ENCODE data around the gene RASAL2.
A peak's percentile ranks its signal among the peaks of the same experiment; 100 is the strongest.
"Not testable (repeated sequence)": the region's sequence is repeated elsewhere in the genome, so short reads cannot be mapped to it uniquely, and the experiment has no call there.

Gene RASAL2

DNA sequence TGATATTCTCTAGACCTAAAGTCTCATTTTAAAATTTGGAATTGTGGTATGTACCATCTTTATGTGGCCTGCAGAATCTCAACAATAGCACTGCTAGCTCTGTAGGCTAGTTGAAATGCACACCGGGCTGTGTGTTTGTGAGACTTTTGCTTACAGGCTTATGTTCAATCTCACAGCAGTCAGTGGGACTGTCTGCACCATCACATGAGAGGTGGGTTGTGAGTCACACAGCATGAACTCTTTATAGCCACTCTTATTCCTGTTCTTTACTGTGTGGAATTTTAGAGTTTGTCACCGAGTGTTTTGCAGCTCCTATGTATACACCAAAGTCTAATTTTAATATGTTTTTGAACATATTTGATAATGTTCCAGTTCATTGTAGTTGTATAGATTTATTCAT is 74.6 kb downstream of the RASAL2 start:
- DNase-seq = no peak

DNA sequence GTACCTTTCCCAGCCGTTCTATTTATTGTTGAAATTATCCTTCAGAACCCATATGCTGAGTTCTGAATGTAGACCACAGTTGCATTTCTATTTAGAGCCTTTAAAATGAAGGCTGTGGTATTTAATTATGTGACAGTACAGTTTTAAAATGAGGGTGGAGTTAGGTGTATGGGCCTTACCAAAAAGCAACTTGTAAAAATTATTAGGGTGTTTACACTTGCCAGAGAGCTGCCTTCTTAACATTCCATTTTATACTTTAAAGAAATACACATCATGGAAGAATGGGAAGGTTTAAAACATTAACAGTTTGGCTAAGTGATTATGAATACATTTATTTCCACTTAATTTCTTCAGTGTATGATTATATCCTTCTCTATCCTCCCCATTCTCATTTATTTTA is 75.7 kb downstream of the RASAL2 start:
- no peak for DNase-seq

- DNase-seq = no peak
Measured at GRCh38 chr1:178172939-178173338, 79.0 kb downstream of the RASAL2 start.

DNA sequence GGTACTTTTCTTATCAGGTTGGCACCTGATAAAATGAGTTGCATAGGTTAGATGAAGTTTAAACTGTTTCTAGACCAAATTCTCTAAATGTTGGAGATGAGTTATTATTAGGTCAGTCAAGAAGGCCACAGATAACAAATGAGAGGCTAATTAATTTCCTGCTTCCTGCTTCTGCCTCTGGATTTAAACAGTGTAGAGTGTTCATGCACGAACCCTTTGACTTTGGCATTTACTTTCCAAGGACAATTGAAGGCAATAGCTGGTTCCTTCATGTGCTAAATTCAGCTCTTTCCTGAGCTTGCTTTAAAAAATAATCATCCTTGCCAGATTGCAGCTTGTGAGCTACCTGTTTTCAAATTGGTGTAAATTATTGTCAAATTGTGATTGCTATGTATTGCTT is 80.6 kb downstream of the RASAL2 start:
- DNase-seq = no peak

GRCh38 chr1:178180405-178180804 is 86.5 kb downstream of the RASAL2 start:
- DNase-seq = no peak

GRCh38 chr1:178183796-178184195 is 89.9 kb downstream of the RASAL2 start:
- no peak for DNase-seq

- DNase-seq = peak; percentile 36
Measured at GRCh38 chr1:178188306-178188705, 94.4 kb downstream of the RASAL2 start.

GRCh38 chr1:178189814-178190213 is 95.9 kb downstream of the RASAL2 start:
- DNase-seq = peak; percentile 69

- no peak for DNase-seq
Measured at GRCh38 chr1:178190881-178191280, 97.0 kb downstream of the RASAL2 start.

DNA sequence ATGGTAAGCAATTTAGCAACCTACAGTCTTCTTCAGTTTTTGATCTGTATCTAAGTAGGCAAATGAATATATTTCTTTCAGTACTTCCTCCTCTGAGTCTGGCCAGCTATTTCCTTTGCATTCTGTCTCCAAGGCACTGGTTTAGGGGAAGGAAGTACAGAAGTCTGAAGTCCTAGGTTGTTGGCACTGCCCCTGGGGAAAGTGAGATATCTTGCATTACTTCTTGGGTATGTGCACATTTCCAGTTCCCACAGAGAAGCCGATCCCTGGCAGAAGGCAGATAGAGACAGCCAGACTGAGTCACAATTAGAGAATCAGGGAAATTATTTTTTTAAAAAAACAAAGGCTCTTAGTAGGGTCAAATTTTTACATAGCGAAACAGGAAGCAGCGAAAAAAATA is 98.8 kb downstream of the RASAL2 start:
- DNase-seq = peak; percentile 61

- no peak for DNase-seq
Measured at GRCh38 chr1:178196631-178197030, 102.7 kb downstream of the RASAL2 start.

DNA sequence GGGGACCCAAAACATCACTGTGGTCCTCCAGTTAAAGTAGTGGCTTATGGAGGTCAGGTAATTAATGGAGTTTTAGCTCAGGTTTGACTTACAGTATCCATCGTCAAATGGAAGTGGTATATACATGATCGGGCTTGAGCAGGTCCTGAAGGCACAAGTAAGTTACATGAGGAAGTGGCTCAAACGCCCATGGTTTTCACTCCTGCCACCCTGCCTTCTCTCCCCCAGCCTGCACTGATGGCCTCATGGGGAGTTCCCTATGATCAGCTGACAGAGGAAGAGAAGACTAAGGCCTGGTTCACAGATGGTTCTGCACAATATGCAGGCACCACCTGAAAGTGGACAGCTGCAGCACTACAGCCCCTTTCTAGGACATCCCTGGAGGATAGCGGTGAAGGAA is 108.2 kb downstream of the RASAL2 start:
- DNase-seq = not testable (repeated sequence)

DNA sequence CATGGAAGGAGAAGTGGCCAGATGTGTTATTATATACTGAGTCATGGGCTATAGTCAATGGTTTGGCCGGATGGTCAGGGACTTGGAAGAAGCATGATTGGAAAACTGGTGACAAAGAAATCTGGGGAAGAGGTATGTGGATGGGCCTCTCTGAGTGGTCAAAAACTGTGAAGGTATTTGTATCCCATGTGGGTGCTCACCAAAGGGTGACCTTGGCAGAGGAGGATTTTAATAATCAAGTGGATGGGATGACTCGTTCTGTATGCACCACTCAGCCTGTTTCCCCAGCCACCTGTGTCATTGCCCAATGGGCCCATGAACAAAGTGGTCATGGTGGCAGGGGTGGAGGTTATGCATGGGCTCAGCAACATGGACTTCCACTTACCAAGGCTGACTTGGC is 108.6 kb downstream of the RASAL2 start:
- DNase-seq = not testable (repeated sequence)

DNA sequence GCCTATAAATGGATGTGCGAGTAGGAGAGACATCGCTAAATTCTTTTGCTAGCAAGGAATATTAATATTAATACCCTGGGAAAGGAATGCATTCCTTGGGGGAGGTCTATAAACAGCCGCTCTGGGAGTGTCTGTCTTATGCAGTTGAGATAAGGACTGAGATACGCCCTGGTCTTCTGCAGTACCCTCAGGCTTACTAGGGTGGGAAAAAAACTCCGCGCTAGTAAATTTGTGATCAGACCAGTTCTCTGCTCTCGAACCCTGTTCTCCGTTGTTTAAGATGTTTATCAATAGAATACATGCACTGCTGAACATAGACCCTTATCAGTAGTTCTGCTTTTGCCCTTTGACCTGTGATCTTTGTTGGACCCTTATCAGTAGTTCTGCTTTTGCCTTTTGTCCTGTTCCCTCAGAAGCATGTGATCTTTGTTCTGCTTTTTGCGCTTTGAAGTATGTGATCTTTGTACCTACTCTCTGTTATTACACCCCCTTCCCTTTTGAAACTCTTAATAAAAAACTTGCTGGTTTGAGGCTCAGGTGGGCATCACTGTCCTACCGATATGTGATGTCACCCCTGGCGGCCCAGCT is 114.5 kb downstream of the RASAL2 start:
- DNase-seq = peak; percentile 78

- no peak for DNase-seq
Measured at GRCh38 chr1:178209935-178210334, 116.0 kb downstream of the RASAL2 start.

- no peak for DNase-seq
Measured at GRCh38 chr1:178218550-178218949, 124.6 kb downstream of the RASAL2 start.

GRCh38 chr1:178220094-178220493 is 126.2 kb downstream of the RASAL2 start:
- no peak for DNase-seq

GRCh38 chr1:178223289-178223688 is 129.4 kb downstream of the RASAL2 start:
- DNase-seq = no peak

DNA sequence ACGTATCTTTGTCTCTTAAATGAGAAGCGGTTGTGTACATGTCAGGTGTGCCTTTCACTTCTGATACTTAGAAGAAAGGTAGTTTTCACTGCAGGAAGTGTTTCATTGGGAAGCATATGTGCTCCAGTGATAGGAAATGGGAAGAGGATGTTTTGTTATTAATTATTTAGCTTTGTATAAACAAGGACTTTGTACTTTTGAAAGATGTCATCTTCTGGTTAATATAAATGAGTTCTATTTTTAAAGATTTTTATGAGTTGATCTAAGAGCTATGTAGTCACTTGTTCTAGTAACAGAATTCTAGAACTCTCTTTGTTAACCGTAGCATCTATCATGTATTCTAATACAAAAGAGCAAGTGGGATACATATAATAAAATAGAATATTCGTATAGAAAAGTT is 130.5 kb downstream of the RASAL2 start:
- DNase-seq = no peak

DNA sequence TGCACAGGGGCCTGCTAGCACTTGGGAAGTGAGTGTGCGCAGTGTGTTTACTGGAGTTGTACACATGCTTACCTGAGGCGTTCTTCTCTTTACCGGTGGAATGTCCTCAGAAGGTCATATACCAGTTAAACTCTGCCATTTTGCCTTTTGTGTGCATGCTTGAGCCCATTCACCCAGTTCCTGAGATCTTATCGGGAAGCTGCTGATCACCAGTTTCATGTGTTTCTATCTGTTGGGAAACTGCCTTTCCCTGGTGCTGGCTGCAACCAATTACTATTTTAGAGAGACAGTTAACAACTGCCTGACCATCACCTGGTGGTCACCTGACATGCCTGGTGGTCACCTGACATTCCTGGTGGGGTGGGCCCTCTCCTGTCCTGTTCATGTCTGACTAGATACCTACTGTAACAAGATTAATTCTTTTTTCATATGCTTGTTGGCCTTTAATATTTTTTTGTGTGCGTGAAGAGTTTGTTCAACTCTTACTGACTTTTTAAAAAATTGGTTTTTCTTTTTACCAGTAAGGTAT is 137.0 kb downstream of the RASAL2 start:
- peak; percentile 20 for DNase-seq

DNA sequence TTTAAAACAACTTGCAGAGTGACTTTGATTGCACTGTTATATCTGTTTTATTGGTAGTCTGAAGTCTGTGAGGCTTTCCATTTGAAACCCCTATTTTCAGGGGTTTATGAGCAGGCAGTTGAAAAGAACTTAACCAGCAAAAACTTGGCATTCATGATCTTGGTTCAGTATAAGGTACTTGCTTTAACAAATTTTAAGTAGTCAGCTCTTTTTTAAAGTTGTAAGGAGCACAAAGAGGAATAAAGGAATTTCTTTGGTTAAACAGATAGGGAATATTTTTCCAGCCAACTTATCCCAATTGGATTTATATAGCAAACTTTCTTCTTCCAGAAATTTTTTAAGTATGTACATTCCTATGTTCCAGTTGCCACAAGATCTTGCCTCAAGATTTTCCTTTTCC is 138.2 kb downstream of the RASAL2 start:
- DNase-seq = no peak

GRCh38 chr1:178232949-178233348 is 139.0 kb downstream of the RASAL2 start:
- DNase-seq = no peak

GRCh38 chr1:178237121-178237520 is 143.2 kb downstream of the RASAL2 start:
- DNase-seq = no peak

- DNase-seq = peak; percentile 16
Measured at GRCh38 chr1:178238722-178239510, 145.0 kb downstream of the RASAL2 start.

- no peak for DNase-seq
Measured at GRCh38 chr1:178241057-178241456, 147.2 kb downstream of the RASAL2 start.
